Stomach (tissue), 9 donors: ENCODE data around the gene SLC9B2. TPM values are rescaled to one million over a fixed set of nuclear protein-coding genes. Genes with fewer than 3 reads are reported as not detected.

ENCODE experiments used
- DNase-seq, 2 donors: peaks; one replicate each; pipeline versions ENCODE4 v3.0.0 to v3.0.0-alpha.2; 2013 to 2019
- H3K27ac ChIP-seq, 5 donors: fragments of 200-600 bp in 4 of 5; sonication (generic) in 4 of 5; one replicate each; pipeline ENCODE4 v1.5.1; 2013 to 2019; ENCODE audit warnings: mild to moderate bottlenecking in 1 of 5, moderate library complexity in 1 of 5
- H3K27me3 ChIP-seq, 3 donors: fragments of 200-600 bp; sonication (generic); one replicate each; pipeline ENCODE4 v1.5.1; 2017 to 2019; ENCODE audit warnings: mixed run types in 1 of 3
- H3K36me3 ChIP-seq, 4 donors: fragments of 200-600 bp; sonication (generic); 1 replicate in 3 of 4; 2 replicates in 1 of 4; pipeline ENCODE4 v1.5.1; 2016 to 2019
- H3K4me1 ChIP-seq, 4 donors: fragments of 200-600 bp; sonication (generic); one replicate each; pipeline ENCODE4 v1.5.1; 2016 to 2019
- H3K4me3 ChIP-seq, 4 donors: fragments of 200-600 bp; sonication (generic) in 3 of 4; one replicate each; pipeline ENCODE4 v1.5.1; 2016 to 2019; ENCODE audit warnings: mild to moderate bottlenecking in 1 of 4
- H3K9me3 ChIP-seq, 4 donors: fragments of 200-600 bp; sonication (generic); one replicate each; pipeline ENCODE4 v1.5.1; 2016 to 2019
- EP300 ChIP-seq: sonication (generic); formaldehyde crosslinking; IDR thresholded peaks from one replicate; pipeline ENCODE4 v1.6.1; 2017; ENCODE audit warnings: antibody characterized with exemption
- POLR2A ChIP-seq, 4 donors: fragments of 450-650 bp; IDR thresholded peaks; one replicate each; pipeline ENCODE4 v1.6.1; 2016; ENCODE audit warnings: antibody characterized with exemption in 4 of 4, control low read depth in 2 of 4, mild to moderate bottlenecking in 1 of 4, moderate library complexity in 1 of 4
- POLR2AphosphoS5 ChIP-seq, 3 donors: sonication (generic); formaldehyde crosslinking; IDR thresholded peaks; one replicate each; pipeline ENCODE4 v1.6.1; 2016; ENCODE audit warnings: antibody characterized with exemption in 3 of 3
- WGBS, 5 donors: extraction: QIAGEN DNeasy Blood & Tissue Kit in 3 of 5; methylation state at CpG; one replicate each; pipeline versions ENCODE4 v1.1.5 to v1.1.7; 2013 to 2018; 5-methylcytosine and 5-hydroxymethylcytosine counted together
- intact Hi-C: fragments of 100-400 bp; cut with DNase I; formaldehyde crosslinking; loops from one replicate; pipeline ENCODE4 v1.15.1; 2023; ENCODE audit warnings: low total_unique reads
- polyA plus RNA-seq, 3 donors: library from polyadenylated mRNA; stranded (reverse); fragments of 200-250 nt; gene quantifications; one replicate each; pipeline ENCODE4 v1.2.3, GENCODE V29; 2013
- total RNA-seq, 5 donors: library from RNA; depleted of rRNA; stranded (reverse); fragments of >200 nt; gene quantifications; one replicate each; pipeline versions ENCODE4 v1.1.0 to v1.2.3, GENCODE V29; 2014 to 2016
- TF ChIP-seq, protein P1 (sequence below), 7 experiments: fragments of 450-650 bp in 4 of 7; fragments of 200-600 bp in 3 of 7; sonication (generic) in 3 of 7; IDR thresholded peaks; one replicate each; pipeline ENCODE4 v1.5.1; 2016 to 2019; ENCODE audit warnings: antibody characterized with exemption in 7 of 7, control low read depth in 2 of 7, mild to moderate bottlenecking in 1 of 7
- donor health status: healthy with polysubstance abuse.
- donor health status: Bipolar disorder and iron deficiency.
- donor health status: healthy.

SLC9B2 gene
- total and polyA plus RNA-seq, 8 donors = 1.7 to 26.3 (median 10.1) TPM

DNA sequence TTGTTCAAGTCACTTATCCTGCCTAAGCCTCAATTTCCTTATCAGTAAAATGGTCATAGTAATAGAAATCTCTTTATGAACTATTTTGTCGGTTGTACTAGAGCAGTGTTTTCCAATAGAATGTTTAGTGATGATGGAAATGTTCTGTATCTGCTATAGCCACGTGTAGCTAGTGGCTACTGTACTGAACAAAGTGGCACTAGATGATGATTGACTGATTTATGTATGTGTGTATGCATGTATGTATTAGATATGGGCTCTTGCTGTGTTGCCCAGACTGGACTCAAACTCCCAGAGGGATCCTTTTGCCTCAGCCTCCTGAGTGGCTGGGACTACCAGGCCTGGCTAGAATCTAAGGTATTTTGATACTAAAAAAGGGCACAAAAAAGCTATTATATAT, 32.4 kb downstream of the SLC9B2 start:
- 82 to 91% (median 85%) methylated on average over 2 of the region's 2 CpGs for WGBS, 5 donors
- peaks cover 5 to 43% (median 28%) of the 10 kb centered on the region in 4 donors for H3K36me3 ChIP-seq
- H3K9me3 ChIP-seq = no peaks in the 10 kb centered on the region
- H3K27ac ChIP-seq = no peak overlapping the region
- no peak overlapping the region for H3K4me3 ChIP-seq
- H3K4me1 ChIP-seq = no peaks in the 10 kb centered on the region
- no peaks in the 10 kb centered on the region for H3K27me3 ChIP-seq
- DNase-seq = no peak
- intact Hi-C loops = no loop called here
- TF ChIP-seq POLR2AphosphoS5 (IDR thresholded peaks at IDR 0.05) = no peak
- TF ChIP-seq, protein P1, sequence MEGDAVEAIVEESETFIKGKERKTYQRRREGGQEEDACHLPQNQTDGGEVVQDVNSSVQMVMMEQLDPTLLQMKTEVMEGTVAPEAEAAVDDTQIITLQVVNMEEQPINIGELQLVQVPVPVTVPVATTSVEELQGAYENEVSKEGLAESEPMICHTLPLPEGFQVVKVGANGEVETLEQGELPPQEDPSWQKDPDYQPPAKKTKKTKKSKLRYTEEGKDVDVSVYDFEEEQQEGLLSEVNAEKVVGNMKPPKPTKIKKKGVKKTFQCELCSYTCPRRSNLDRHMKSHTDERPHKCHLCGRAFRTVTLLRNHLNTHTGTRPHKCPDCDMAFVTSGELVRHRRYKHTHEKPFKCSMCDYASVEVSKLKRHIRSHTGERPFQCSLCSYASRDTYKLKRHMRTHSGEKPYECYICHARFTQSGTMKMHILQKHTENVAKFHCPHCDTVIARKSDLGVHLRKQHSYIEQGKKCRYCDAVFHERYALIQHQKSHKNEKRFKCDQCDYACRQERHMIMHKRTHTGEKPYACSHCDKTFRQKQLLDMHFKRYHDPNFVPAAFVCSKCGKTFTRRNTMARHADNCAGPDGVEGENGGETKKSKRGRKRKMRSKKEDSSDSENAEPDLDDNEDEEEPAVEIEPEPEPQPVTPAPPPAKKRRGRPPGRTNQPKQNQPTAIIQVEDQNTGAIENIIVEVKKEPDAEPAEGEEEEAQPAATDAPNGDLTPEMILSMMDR (IDR thresholded peaks at IDR 0.05) = no peak

DNA sequence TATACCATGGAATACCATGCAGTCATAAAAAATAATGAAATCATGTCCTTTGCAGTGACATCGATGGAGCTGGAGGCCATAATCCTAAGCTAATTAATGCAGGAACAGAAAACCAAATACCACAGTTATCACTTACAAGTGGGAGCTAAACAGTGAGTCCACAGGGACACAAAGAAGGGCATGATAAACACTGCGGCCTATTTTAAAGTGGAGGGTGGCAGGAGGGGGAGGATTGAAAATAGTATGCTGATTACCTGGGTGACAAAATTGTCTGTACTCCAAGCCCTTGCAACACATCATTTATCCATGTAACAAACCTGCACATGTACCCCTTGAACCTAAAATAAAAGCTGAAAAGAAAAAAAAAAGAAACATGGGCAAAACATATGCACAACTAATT, 40.4 kb downstream of the SLC9B2 start:
- DNase-seq = no peak
- H3K4me3 ChIP-seq = no peak overlapping the region
- H3K27me3 ChIP-seq = no peaks in the 10 kb centered on the region
- no peaks in the 10 kb centered on the region for H3K9me3 ChIP-seq
- TF ChIP-seq POLR2A (IDR thresholded peaks at IDR 0.05) (no peak), EP300 (no peak), POLR2AphosphoS5 (IDR thresholded peaks at IDR 0.05) (no peak)
- TF ChIP-seq, protein P1 (IDR thresholded peaks at IDR 0.05) = no peak
- no peaks in the 10 kb centered on the region for H3K4me1 ChIP-seq
- no peak overlapping the region for H3K27ac ChIP-seq
- intact Hi-C loops = no loop called here
- 85 to 99% (median 96%) methylated on average over 2 of the region's 2 CpGs for WGBS, 5 donors
- peaks cover 0 to 11% (median 6%) of the 10 kb centered on the region in 4 donors for H3K36me3 ChIP-seq

DNA sequence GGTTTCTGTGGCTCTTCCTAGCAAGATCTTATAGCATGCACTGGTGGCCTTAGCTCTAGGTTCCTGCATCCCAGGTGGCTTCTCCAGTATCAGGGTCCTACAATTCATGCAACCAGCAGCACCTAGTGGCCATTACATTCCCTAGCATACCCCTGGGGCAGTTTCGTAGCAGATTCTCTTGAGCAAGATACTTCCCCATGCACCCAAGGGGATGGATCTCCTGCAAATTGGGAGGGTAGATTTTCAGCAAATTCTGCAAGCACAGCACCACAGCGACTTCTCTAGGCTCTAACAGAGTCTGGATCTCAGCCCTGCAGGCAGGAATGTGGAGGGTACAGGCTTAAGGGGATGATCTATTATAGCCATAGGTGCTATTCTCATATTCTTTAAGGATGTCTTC, 44.0 kb downstream of the SLC9B2 start:
- DNase-seq = peak in 1 of 2 donors; percentile 62
- WGBS, 5 donors = 39 to 55% (median 51%) methylated on average over 2 of the region's 2 CpGs
- Histone ChIP-seq H3K36me3 (peaks cover 0 to 22% (median 6%) of the 10 kb centered on the region in 4 donors), H3K27me3 (no peaks in the 10 kb centered on the region), H3K9me3 (no peaks in the 10 kb centered on the region), H3K27ac (no peak overlapping the region), H3K4me1 (no peaks in the 10 kb centered on the region), H3K4me3 (no peak overlapping the region)
- TF ChIP-seq, protein P1 (IDR thresholded peaks at IDR 0.05) = peak in 4 of 7 experiments; percentile 25 to 37 (median 28)
- TF ChIP-seq EP300 (no peak), POLR2AphosphoS5 (IDR thresholded peaks at IDR 0.05) (peak in 1 of 3 donors; percentile 12)
- intact Hi-C loops = no loop called here

DNA sequence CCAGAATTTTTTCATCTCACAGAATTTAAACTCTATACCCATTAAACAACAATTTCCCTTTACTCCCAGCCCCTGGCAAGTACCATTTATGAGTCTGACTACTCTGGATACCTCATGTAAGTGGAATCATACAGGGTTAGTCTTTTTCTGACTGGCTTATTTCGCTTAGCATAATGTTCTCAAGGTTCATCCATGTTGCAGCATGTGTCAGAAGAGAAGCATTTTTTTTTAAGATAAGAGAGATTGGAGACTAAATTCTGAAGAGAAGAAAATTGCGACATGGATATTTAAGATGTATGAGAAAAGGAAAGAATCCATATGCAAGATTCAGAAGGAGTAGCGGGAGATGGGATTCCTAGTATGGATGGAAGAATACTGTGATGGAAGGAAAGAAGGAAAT, 45.8 kb downstream of the SLC9B2 start:
- TF ChIP-seq POLR2A (IDR thresholded peaks at IDR 0.05) (no peak), EP300 (no peak), POLR2AphosphoS5 (IDR thresholded peaks at IDR 0.05) (no peak)
- TF ChIP-seq, protein P1 (IDR thresholded peaks at IDR 0.05) = no peak
- WGBS, 5 donors = 91 to 97% (median 95%) methylated on average over 3 of the region's 3 CpGs
- intact Hi-C loops = no loop called here

More for the DNA sequence above, 45.8 kb downstream of the SLC9B2 start:
- Histone ChIP-seq H3K9me3 (no peaks in the 10 kb centered on the region), H3K4me1 (no peaks in the 10 kb centered on the region), H3K4me3 (no peak overlapping the region), H3K36me3 (peaks cover 0 to 29% (median 4%) of the 10 kb centered on the region in 4 donors), H3K27ac (no peak overlapping the region), H3K27me3 (no peaks in the 10 kb centered on the region)
- DNase-seq = no peak
